Nephron progenitor cell (in vitro differentiated cells): ENCODE results near the gene CERK.

Source experiments
- DNase-seq: peaks from one replicate; pipeline ENCODE4 v3.0.0; 2021
- H3K27ac Mint-ChIP-seq: 2 replicates; pipeline ENCODE4 v1.8.0; 2021; ENCODE audit warnings: mild to moderate bottlenecking, moderate library complexity, mixed read lengths
- H3K27me3 Mint-ChIP-seq: 2 replicates; pipeline ENCODE4 v1.8.0; 2021; ENCODE audit warnings: mild to moderate bottlenecking, low read depth, mixed read lengths; ENCODE audit not compliant: poor library complexity
- H3K36me3 Mint-ChIP-seq: 2 replicates; pipeline ENCODE4 v1.8.0; 2021; ENCODE audit warnings: low read depth, mixed read lengths
- H3K4me1 Mint-ChIP-seq: 2 replicates; pipeline ENCODE4 v1.8.0; 2021; ENCODE audit warnings: mixed read lengths
- H3K4me3 Mint-ChIP-seq: 2 replicates; pipeline ENCODE4 v1.8.0; 2021; ENCODE audit warnings: mild to moderate bottlenecking, moderate library complexity, mixed read lengths
- H3K9me3 Mint-ChIP-seq: 2 replicates; pipeline ENCODE4 v1.8.0; 2021; ENCODE audit warnings: mild to moderate bottlenecking, moderate library complexity, mixed read lengths
- TF ChIP-seq, protein P1 (sequence below): fragments of 200-600 bp; sonication (generic); IDR thresholded peaks from 2 replicates; pipeline ENCODE4 v1.5.0; 2021; ENCODE audit warnings: antibody characterized with exemption

CERK gene

DNA sequence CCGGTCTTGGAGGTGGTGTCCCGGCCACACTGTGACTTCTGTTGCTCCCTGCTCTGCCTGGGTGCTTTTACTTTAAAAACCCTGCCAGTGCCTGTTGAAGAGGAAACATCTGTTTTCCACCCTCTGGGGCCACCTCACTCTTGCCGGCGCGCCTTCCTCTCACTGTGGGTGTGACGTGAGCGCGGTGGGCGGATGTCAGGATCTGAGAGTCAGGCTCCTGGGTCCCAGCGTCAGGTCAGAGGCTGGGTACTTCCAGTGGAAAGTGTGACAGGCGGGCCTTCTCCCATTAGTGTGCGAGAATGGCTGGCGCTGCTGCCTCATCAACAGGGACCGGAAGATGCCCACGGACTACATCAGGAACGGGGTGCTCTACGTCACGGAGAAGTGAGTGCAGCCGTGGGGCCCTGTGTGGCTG, 63.7 kb downstream of the CERK start:
- H3K9me3 Mint-ChIP-seq: no peaks in the 10 kb centered on the region
- no peaks in the 10 kb centered on the region for H3K27me3 Mint-ChIP-seq
- peaks cover 4% of the 10 kb centered on the region for H3K36me3 Mint-ChIP-seq
- H3K27ac Mint-ChIP-seq: no peak overlapping the region
- peaks cover 5% of the 10 kb centered on the region for H3K4me1 Mint-ChIP-seq
- TF ChIP-seq, protein P1, sequence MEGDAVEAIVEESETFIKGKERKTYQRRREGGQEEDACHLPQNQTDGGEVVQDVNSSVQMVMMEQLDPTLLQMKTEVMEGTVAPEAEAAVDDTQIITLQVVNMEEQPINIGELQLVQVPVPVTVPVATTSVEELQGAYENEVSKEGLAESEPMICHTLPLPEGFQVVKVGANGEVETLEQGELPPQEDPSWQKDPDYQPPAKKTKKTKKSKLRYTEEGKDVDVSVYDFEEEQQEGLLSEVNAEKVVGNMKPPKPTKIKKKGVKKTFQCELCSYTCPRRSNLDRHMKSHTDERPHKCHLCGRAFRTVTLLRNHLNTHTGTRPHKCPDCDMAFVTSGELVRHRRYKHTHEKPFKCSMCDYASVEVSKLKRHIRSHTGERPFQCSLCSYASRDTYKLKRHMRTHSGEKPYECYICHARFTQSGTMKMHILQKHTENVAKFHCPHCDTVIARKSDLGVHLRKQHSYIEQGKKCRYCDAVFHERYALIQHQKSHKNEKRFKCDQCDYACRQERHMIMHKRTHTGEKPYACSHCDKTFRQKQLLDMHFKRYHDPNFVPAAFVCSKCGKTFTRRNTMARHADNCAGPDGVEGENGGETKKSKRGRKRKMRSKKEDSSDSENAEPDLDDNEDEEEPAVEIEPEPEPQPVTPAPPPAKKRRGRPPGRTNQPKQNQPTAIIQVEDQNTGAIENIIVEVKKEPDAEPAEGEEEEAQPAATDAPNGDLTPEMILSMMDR: no peak
- H3K4me3 Mint-ChIP-seq: no peak overlapping the region
- DNase-seq: no peak

- TF ChIP-seq, protein P1: no peak
Observed at GRCh38 chr22:46673662-46674236, 64.3 kb downstream of the CERK start.

GRCh38 chr22:46673205-46673604, 64.8 kb downstream of the CERK start:
- Mint-ChIP-seq H3K4me1 (peaks cover 14% of the 10 kb centered on the region), H3K4me3 (no peak overlapping the region), H3K27me3 (no peaks in the 10 kb centered on the region), H3K27ac (no peak overlapping the region), H3K9me3 (no peaks in the 10 kb centered on the region), H3K36me3 (peaks cover 11% of the 10 kb centered on the region)
- no peak for DNase-seq
- TF ChIP-seq, protein P1: no peak

More at GRCh38 chr22:46673662-46674236, 64.3 kb downstream of the CERK start:
- H3K4me3 Mint-ChIP-seq: no peak overlapping the region
- H3K4me1 Mint-ChIP-seq: peaks cover 10% of the 10 kb centered on the region
- no peak overlapping the region for H3K27ac Mint-ChIP-seq
- H3K36me3 Mint-ChIP-seq: peaks cover 8% of the 10 kb centered on the region
- no peak for DNase-seq
- H3K9me3 Mint-ChIP-seq: no peaks in the 10 kb centered on the region
- H3K27me3 Mint-ChIP-seq: no peaks in the 10 kb centered on the region

DNA sequence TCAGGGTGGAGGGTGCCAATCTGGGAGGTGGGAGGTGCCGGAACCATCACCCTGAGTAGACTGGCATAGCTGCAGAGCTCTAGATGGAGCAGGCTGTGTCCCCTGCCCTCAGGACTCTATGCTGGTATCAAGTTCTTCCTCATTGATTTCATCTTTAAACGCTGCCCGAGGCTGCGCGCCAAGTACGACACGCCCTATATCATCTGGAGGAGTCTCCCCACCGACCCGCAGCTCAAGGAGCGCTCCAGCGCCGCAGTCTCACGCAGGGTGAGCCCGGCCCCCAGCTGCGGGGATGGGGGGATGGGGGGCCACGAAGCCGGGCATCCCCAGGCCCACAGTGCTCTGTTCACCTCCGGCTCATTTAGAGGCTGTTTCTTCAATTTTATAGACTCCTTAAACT, 65.3 kb downstream of the CERK start:
- H3K27ac Mint-ChIP-seq: no peak overlapping the region
- TF ChIP-seq, protein P1: no peak
- H3K27me3 Mint-ChIP-seq: no peaks in the 10 kb centered on the region
- H3K9me3 Mint-ChIP-seq: no peaks in the 10 kb centered on the region
- H3K36me3 Mint-ChIP-seq: peaks cover 11% of the 10 kb centered on the region
- H3K4me3 Mint-ChIP-seq: no peak overlapping the region
- H3K4me1 Mint-ChIP-seq: peaks cover 14% of the 10 kb centered on the region
- no peak for DNase-seq

- H3K9me3 Mint-ChIP-seq: no peaks in the 10 kb centered on the region
- no peaks in the 10 kb centered on the region for H3K27me3 Mint-ChIP-seq
- H3K36me3 Mint-ChIP-seq: peaks cover 11% of the 10 kb centered on the region
- no peak for DNase-seq
- peaks cover 14% of the 10 kb centered on the region for H3K4me1 Mint-ChIP-seq
- no peak overlapping the region for H3K27ac Mint-ChIP-seq
- no peak overlapping the region for H3K4me3 Mint-ChIP-seq
- TF ChIP-seq, protein P1: no peak
Observed at GRCh38 chr22:46671824-46672432, 66.1 kb downstream of the CERK start.

- Mint-ChIP-seq H3K27ac (no peak overlapping the region), H3K4me1 (peaks cover 14% of the 10 kb centered on the region), H3K27me3 (peaks cover 2% of the 10 kb centered on the region), H3K4me3 (no peak overlapping the region), H3K36me3 (peaks cover 11% of the 10 kb centered on the region), H3K9me3 (no peaks in the 10 kb centered on the region)
- TF ChIP-seq, protein P1: no peak
- DNase-seq: no peak
Observed at GRCh38 chr22:46669201-46669600, 68.9 kb downstream of the CERK start.
